Thoracic aorta (tissue), 2 donors: ENCODE measurements around the gene RAB3GAP1. TPM values are rescaled to one million over a fixed set of nuclear protein-coding genes. Genes with fewer than 3 reads are reported as not detected.

Experiments used
- ATAC-seq: fragments of 150-250 bp; one replicate; pipeline ENCODE4 v1.8.0; 2017; ENCODE audit warnings: low read depth; ENCODE audit not compliant: insufficient number of reproducible peaks, low FRiP score
- DNase-seq: peaks from one replicate; pipeline ENCODE4 v3.0.0-alpha.2; 2020; ENCODE audit warnings: low spot score
- H3K27ac ChIP-seq, 2 donors: fragments of 200-600 bp; sonication (generic); 1 replicate in 1 of 2; 2 replicates in 1 of 2; pipeline ENCODE4 v1.5.1; 2016; ENCODE audit warnings: mild to moderate bottlenecking in 2 of 2, moderate library complexity in 2 of 2
- H3K27me3 ChIP-seq: fragments of 200-600 bp; sonication (generic); replicated peaks from 2 replicates; pipeline ENCODE4 v1.6.0; 2016; ENCODE audit warnings: mild to moderate bottlenecking; ENCODE audit not compliant: insufficient read depth
- H3K36me3 ChIP-seq: fragments of 200-600 bp; sonication (generic); one replicate; pipeline ENCODE4 v1.5.1; 2016
- H3K4me1 ChIP-seq, 2 donors: fragments of 200-600 bp; sonication (generic); 1 replicate in 1 of 2; 2 replicates in 1 of 2; pipeline versions ENCODE4 v1.5.1 to v1.6.0; 2016; ENCODE audit warnings: low read depth in 2 of 2, mild to moderate bottlenecking in 1 of 2; ENCODE audit not compliant: control insufficient read depth in 1 of 2
- H3K4me3 ChIP-seq: fragments of 200-600 bp; sonication (generic); 2 replicates; pipeline ENCODE4 v1.5.1; 2016; ENCODE audit warnings: mild to moderate bottlenecking
- H3K9me3 ChIP-seq: fragments of 200-600 bp; sonication (generic); 2 replicates; pipeline ENCODE4 v1.5.1; 2016
- CTCF ChIP-seq: fragments of 200-600 bp; sonication (generic); IDR thresholded peaks from one replicate; pipeline ENCODE4 v1.5.1; 2019; ENCODE audit warnings: antibody characterized with exemption
- total RNA-seq, 2 donors: library from RNA; depleted of rRNA; stranded (reverse); fragments of >200 nt; gene quantifications; one replicate each; pipeline versions ENCODE4 v1.1.0 to v1.2.3, GENCODE V29; 2016

RAB3GAP1 gene
- total RNA-seq, 2 donors from 2014 or later: 56.0 to 69.4 TPM

GRCh38 chr2:135125940-135126339 is 73.8 kb downstream of the RAB3GAP1 start:
- Histone ChIP-seq H3K27me3 (no peaks in the 10 kb centered on the region), H3K4me3 (no peak overlapping the region), H3K4me1 (no peaks in the 10 kb centered on the region), H3K9me3 (no peaks in the 10 kb centered on the region), H3K36me3 (peaks cover 26% of the 10 kb centered on the region), H3K27ac (no peak overlapping the region)
- no peak for DNase-seq
- no peak for ATAC-seq
- TF ChIP-seq CTCF: no peak

GRCh38 chr2:135130751-135131150 is 78.7 kb downstream of the RAB3GAP1 start:
- DNase-seq (no peak), ATAC-seq (no peak)
- Histone ChIP-seq H3K27me3 (no peaks in the 10 kb centered on the region), H3K4me1 (no peaks in the 10 kb centered on the region), H3K27ac (no peak overlapping the region), H3K36me3 (peaks cover 34% of the 10 kb centered on the region), H3K9me3 (no peaks in the 10 kb centered on the region), H3K4me3 (no peak overlapping the region)
- TF ChIP-seq CTCF: no peak

- TF ChIP-seq CTCF: no peak
- Histone ChIP-seq H3K27me3 (no peaks in the 10 kb centered on the region), H3K4me3 (no peak overlapping the region), H3K36me3 (peaks cover 36% of the 10 kb centered on the region), H3K4me1 (no peaks in the 10 kb centered on the region), H3K9me3 (no peaks in the 10 kb centered on the region), H3K27ac (no peak overlapping the region)
- ATAC-seq (no peak), DNase-seq (no peak)
These were observed 80.2 kb downstream of the RAB3GAP1 start for GRCh38 chr2:135132314-135132713.

- ATAC-seq (no peak), DNase-seq (no peak)
- Histone ChIP-seq H3K27me3 (no peaks in the 10 kb centered on the region), H3K4me1 (no peaks in the 10 kb centered on the region), H3K9me3 (no peaks in the 10 kb centered on the region), H3K4me3 (no peak overlapping the region), H3K27ac (no peak overlapping the region), H3K36me3 (peaks cover 8% of the 10 kb centered on the region)
- TF ChIP-seq CTCF: no peak
These were observed 88.5 kb downstream of the RAB3GAP1 start for GRCh38 chr2:135140606-135141005.

GRCh38 chr2:135142323-135142722 is 90.2 kb downstream of the RAB3GAP1 start:
- no peaks in the 10 kb centered on the region for H3K27me3 ChIP-seq
- no peak overlapping the region for H3K4me3 ChIP-seq
- no peak for ATAC-seq
- H3K9me3 ChIP-seq: no peaks in the 10 kb centered on the region
- no peak for TF ChIP-seq CTCF
- no peaks in the 10 kb centered on the region for H3K36me3 ChIP-seq
- H3K27ac ChIP-seq: no peak overlapping the region
- H3K4me1 ChIP-seq: no peaks in the 10 kb centered on the region
- DNase-seq: no peak
